GM18867 (cell line): ENCODE measurements around the gene ISCA2.
"Not testable (repeated sequence)": the region's sequence is repeated elsewhere in the genome, so short reads cannot be mapped to it uniquely, and the experiment has no call there.

Experiments used
- ATAC-seq: cut with Tn5 transposase; IDR thresholded peaks from one replicate; pipeline ENCODE4 v1.9.1; 2021; ENCODE audit warnings: mild to moderate bottlenecking, moderate library complexity; ENCODE audit not compliant: unreplicated experiment

ISCA2 gene

GRCh38 chr14:74493343-74494261, at the start of gene ISCA2:
ISCA2 (plus strand) TSS chr14:74493765; CDS start chr14:74493775, 10 bp downstream.
- ATAC-seq = peak; percentile 87

- ATAC-seq = no peak
These were observed 48.7 kb upstream of the ISCA2 start for GRCh38 chr14:74444866-74445265.

GRCh38 chr14:74454397-74454796, 39.2 kb upstream of the ISCA2 start:
- not testable (repeated sequence) for ATAC-seq

- no peak for ATAC-seq
These were observed 36.6 kb upstream of the ISCA2 start for GRCh38 chr14:74456684-74457564.

- ATAC-seq = no peak
These were observed 36.0 kb upstream of the ISCA2 start for GRCh38 chr14:74457565-74457895.

GRCh38 chr14:74459289-74459946, 34.1 kb upstream of the ISCA2 start:
- peak; percentile 45 for ATAC-seq

- ATAC-seq = no peak
These were observed 33.6 kb upstream of the ISCA2 start for GRCh38 chr14:74459976-74460375.

GRCh38 chr14:74462993-74463392, 30.6 kb upstream of the ISCA2 start:
- no peak for ATAC-seq

- ATAC-seq = no peak
These were observed 29.9 kb upstream of the ISCA2 start for GRCh38 chr14:74463697-74464096.

- no peak for ATAC-seq
These were observed 28.8 kb upstream of the ISCA2 start for GRCh38 chr14:74464785-74465184.

GRCh38 chr14:74465335-74465734, 28.2 kb upstream of the ISCA2 start:
- no peak for ATAC-seq

- no peak for ATAC-seq
These were observed 25.1 kb upstream of the ISCA2 start for GRCh38 chr14:74468513-74468912.

- no peak for ATAC-seq
These were observed 23.7 kb upstream of the ISCA2 start for GRCh38 chr14:74469548-74470518.

- no peak for ATAC-seq
These were observed 21.0 kb upstream of the ISCA2 start for GRCh38 chr14:74472601-74473000.

- ATAC-seq = no peak
These were observed 19.2 kb upstream of the ISCA2 start for GRCh38 chr14:74474376-74474775.

GRCh38 chr14:74475678-74476077, 17.9 kb upstream of the ISCA2 start:
- ATAC-seq = no peak

- no peak for ATAC-seq
These were observed 17.5 kb upstream of the ISCA2 start for GRCh38 chr14:74476107-74476506.

GRCh38 chr14:74476607-74477006, 17.0 kb upstream of the ISCA2 start:
- no peak for ATAC-seq

- ATAC-seq = no peak
These were observed 14.4 kb upstream of the ISCA2 start for GRCh38 chr14:74478996-74479635.

GRCh38 chr14:74480046-74480445, 13.5 kb upstream of the ISCA2 start:
- no peak for ATAC-seq
